ENCODE data around the gene GULP1. TPM values are rescaled to one million over a fixed set of nuclear protein-coding genes. Genes with fewer than 3 reads are reported as not detected.

The GULP1 gene
- total RNA-seq, 4 donors from 2014 or later = 14.3 to 128 (median 95.7) TPM

DNA sequence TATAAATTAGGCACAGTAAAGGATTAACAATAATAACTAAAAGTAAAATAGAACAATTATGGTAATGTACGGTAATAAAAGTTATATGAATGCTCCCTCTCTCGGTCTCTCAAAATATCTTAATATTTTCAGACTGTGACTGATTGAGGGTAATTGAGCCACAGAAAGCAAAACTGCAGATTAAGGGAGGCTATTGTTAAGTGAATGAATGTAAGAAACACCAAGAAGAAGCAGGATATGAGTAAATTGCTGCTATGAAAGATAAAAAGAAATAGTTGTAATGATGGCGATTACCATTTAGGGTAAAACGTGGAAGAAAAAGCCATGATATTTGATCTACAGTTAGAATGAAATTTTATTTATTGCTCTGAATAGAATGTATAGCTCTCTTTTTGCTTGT, 24.1 kb downstream of the GULP1 start:
- Histone ChIP-seq H3K27ac (no peak overlapping the region), H3K4me3 (no peak overlapping the region), H3K9me3 (no peaks in the 10 kb centered on the region), H3K36me3 (no peaks in the 10 kb centered on the region), H3K27me3 (no peaks in the 10 kb centered on the region), H3K4me1 (no peaks in the 10 kb centered on the region)
- intact Hi-C loops (cut with DNase I; ENCODE audit: low total_unique reads) = no loop called here
- DNase-seq = no peak
- TF ChIP-seq, protein P1, sequence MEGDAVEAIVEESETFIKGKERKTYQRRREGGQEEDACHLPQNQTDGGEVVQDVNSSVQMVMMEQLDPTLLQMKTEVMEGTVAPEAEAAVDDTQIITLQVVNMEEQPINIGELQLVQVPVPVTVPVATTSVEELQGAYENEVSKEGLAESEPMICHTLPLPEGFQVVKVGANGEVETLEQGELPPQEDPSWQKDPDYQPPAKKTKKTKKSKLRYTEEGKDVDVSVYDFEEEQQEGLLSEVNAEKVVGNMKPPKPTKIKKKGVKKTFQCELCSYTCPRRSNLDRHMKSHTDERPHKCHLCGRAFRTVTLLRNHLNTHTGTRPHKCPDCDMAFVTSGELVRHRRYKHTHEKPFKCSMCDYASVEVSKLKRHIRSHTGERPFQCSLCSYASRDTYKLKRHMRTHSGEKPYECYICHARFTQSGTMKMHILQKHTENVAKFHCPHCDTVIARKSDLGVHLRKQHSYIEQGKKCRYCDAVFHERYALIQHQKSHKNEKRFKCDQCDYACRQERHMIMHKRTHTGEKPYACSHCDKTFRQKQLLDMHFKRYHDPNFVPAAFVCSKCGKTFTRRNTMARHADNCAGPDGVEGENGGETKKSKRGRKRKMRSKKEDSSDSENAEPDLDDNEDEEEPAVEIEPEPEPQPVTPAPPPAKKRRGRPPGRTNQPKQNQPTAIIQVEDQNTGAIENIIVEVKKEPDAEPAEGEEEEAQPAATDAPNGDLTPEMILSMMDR (IDR thresholded peaks at IDR 0.05) = no peak
- TF ChIP-seq POLR2A (IDR thresholded peaks at IDR 0.05) = no peak

DNA sequence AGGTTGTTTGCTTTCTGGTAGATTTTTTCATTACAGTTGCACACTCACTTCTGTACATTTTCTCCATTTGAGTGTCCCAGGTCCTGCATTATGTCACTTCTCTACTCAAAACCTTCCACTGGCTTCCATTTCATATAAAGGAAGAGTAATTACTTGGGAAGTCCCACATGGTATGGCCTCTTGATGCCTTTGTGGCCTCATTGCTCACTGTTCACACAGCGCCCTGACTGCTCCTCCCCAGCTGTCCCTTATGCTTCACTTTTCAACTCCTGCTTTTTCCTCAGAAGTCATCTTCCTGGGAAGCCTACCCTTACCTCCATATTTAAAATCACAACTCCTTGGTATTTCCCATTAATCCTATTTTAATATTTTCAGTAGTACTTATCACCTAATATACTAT, 24.7 kb downstream of the GULP1 start:
- H3K27me3 ChIP-seq = no peaks in the 10 kb centered on the region
- H3K4me3 ChIP-seq = no peak overlapping the region
- no peaks in the 10 kb centered on the region for H3K4me1 ChIP-seq
- intact Hi-C loops (cut with DNase I; ENCODE audit: low total_unique reads) = no loop called here
- H3K9me3 ChIP-seq = no peaks in the 10 kb centered on the region
- H3K27ac ChIP-seq = no peak overlapping the region
- TF ChIP-seq POLR2A (IDR thresholded peaks at IDR 0.05) = no peak
- TF ChIP-seq, protein P1 (IDR thresholded peaks at IDR 0.05) = no peak
- no peaks in the 10 kb centered on the region for H3K36me3 ChIP-seq
- DNase-seq = no peak

DNA sequence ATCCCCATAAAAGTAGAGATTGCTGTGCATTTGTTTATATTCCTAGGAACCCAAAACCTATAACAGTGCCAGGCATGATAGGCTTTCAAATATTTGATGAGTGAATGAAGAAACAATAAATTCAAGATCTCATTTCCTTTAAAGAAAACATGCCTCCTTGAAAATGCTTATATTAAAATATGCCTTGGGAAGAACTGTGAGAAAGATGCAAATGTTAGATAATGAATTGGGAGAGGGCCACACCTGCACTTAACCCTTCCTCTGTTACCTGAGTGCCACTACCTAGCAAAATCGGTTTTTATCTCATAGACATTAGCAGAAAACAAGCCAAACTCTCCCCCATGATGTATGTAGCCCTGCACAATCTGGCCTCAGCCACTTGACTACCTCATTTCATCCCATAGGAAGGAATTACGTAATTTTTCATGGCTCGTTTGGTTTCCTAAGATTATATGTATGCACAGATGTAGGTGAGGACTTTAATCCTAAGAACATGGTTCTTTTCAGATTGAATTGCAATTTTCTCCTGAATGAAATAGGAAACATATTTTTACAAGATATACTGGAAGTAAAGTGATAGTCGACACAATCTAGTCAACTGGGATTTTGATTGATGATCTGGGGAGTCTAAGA, 25.2 kb downstream of the GULP1 start:
- Histone ChIP-seq H3K4me1 (no peaks in the 10 kb centered on the region), H3K27me3 (no peaks in the 10 kb centered on the region), H3K9me3 (no peaks in the 10 kb centered on the region), H3K4me3 (no peak overlapping the region), H3K36me3 (no peaks in the 10 kb centered on the region), H3K27ac (no peak overlapping the region)
- intact Hi-C loops (cut with DNase I; ENCODE audit: low total_unique reads) = no loop called here
- no peak for DNase-seq
- TF ChIP-seq, protein P1 (IDR thresholded peaks at IDR 0.05) = no peak
- TF ChIP-seq POLR2A (IDR thresholded peaks at IDR 0.05) = no peak

DNA sequence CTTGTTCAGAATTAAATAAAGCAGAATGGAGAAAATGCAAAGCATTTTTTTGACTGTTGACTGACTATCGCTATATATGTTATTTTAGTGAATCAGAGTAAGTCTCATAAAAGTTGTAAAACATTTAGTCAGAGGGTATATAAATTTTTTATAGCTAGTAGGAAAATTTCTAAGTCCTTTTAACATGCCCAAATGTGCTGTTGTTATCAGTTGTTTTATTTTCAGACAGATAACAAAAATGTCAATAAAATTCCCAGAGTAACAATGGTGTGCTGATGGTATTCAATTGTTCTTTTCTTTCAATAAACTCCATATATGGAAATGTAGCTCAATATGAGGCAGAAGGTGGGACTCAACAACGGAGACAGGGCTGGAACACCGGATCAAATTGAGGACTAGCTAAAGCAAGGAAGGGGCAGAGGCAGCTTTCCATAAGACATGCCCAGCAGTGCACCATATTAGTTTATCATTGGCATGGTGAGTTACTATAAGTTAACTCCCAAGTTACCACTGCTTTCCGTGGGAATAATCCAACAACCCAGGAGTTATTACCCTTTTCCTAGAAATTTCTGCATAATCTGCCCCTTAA, 26.6 kb downstream of the GULP1 start:
- no peaks in the 10 kb centered on the region for H3K9me3 ChIP-seq
- no peaks in the 10 kb centered on the region for H3K36me3 ChIP-seq
- DNase-seq = no peak
- H3K27me3 ChIP-seq = no peaks in the 10 kb centered on the region
- no peaks in the 10 kb centered on the region for H3K4me1 ChIP-seq
- no peak overlapping the region for H3K4me3 ChIP-seq
- intact Hi-C loops (cut with DNase I; ENCODE audit: low total_unique reads) = no loop called here
- H3K27ac ChIP-seq = no peak overlapping the region
- TF ChIP-seq, protein P1 (IDR thresholded peaks at IDR 0.05) = no peak
- no peak for TF ChIP-seq POLR2A (IDR thresholded peaks at IDR 0.05)

DNA sequence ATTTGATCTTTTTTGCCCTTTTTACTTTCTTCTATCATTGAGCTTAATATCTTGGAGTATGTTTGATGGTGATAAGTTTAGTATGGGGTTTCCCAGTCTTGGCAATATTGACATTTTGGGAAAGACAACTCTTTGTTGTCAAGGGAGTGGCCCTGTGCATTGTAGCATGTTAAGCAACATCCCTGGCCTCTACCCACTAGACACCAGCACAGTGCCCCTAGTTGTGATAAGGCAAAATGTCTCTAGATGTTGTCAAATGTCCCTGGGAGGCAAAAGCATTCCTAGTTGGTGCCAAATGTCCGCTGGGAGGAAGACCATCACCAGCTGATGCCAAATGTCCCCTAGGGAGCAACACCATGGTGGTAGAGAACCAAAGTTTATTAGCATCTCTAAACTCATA, 28.2 kb downstream of the GULP1 start:
- TF ChIP-seq POLR2A (IDR thresholded peaks at IDR 0.05) = no peak
- TF ChIP-seq, protein P1 (IDR thresholded peaks at IDR 0.05) = no peak
- H3K4me3 ChIP-seq = no peak overlapping the region
- H3K27ac ChIP-seq = no peak overlapping the region
- H3K9me3 ChIP-seq = no peaks in the 10 kb centered on the region
- intact Hi-C loops (cut with DNase I; ENCODE audit: low total_unique reads) = no loop called here
- H3K27me3 ChIP-seq = no peaks in the 10 kb centered on the region
- no peaks in the 10 kb centered on the region for H3K36me3 ChIP-seq
- no peak for DNase-seq
- H3K4me1 ChIP-seq = no peaks in the 10 kb centered on the region

Measured in uterus (tissue), 4 donors.